A549 treated with RU486 at 1 μM for 4 hours (cell line): ENCODE measurements around the gene GOLPH3L. TPM values are rescaled to one million over a fixed set of nuclear protein-coding genes. Genes with fewer than 3 reads are reported as not detected.

Experiments used
- total RNA-seq: library from RNA; stranded (reverse); fragments of 200-300 nt; extraction: Qiagen RNA extraction; gene quantifications from 5 replicates; pipeline ENCODE4 v1.2.3, GENCODE V29; 2022; ENCODE audit warnings: low read depth

Gene GOLPH3L
- total RNA-seq, result 10.5 to 15.9 TPM (median 15.4 TPM) in 5 replicates

GRCh38 chr1:150696995-150697927 lies at the start of gene GOLPH3L:
Gene GOLPH3L (minus strand): TSS chr1:150697154. CDS start chr1:150694838, 2,316 bp downstream.

GRCh38 chr1:150720703-150721102 lies 23.7 kb upstream of the GOLPH3L start, which contains the start of gene HORMAD1:
Gene HORMAD1 (minus strand): TSS chr1:150720895. CDS start chr1:150719505, 1,390 bp downstream.

GRCh38 chr1:150629115-150629928 lies 67.6 kb downstream of the GOLPH3L start, which contains the start of gene ENSA:
Gene ENSA (minus strand): TSS chr1:150629612. CDS start chr1:150629470, 142 bp downstream.

Other genes starting within 250 kb of the GOLPH3L start
- gene TARS2, start 209.7 kb downstream of the GOLPH3L start, total RNA-seq, result 19.8 to 22.5 TPM (median 20.6 TPM) in 5 replicates
- gene ECM1, start 189.0 kb downstream of the GOLPH3L start, total RNA-seq, result 1.5 to 2.4 TPM (median 1.8 TPM) in 5 replicates
- gene FALEC, start 181.4 kb downstream of the GOLPH3L start, total RNA-seq, result 0.29 to 0.46 TPM in 2 of 5 replicates, not detected in the others
- 2.4 to 4.3 TPM (median 2.8 TPM) in 5 replicates for gene ADAMTSL4, start 147.7 kb downstream of the GOLPH3L start, total RNA-seq
- gene MCL1, start 117.5 kb downstream of the GOLPH3L start, total RNA-seq, result 122 to 171 TPM (median 160 TPM) in 5 replicates
- 128 to 152 TPM (median 133 TPM) in 5 replicates for gene ENSA, start 67.5 kb downstream of the GOLPH3L start, total RNA-seq
- 3.0 to 8.1 TPM (median 7.7 TPM) in 5 replicates for gene HORMAD1, start 23.7 kb upstream of the GOLPH3L start, total RNA-seq
- 13.6 to 20.4 TPM (median 19.9 TPM) in 5 replicates for gene CTSS, start 68.6 kb upstream of the GOLPH3L start, total RNA-seq
- 1.3 to 2.3 TPM (median 1.5 TPM) in 5 replicates for gene CTSK, start 111.1 kb upstream of the GOLPH3L start, total RNA-seq
- 10.7 to 12.2 TPM (median 12.0 TPM) in 5 replicates for gene ARNT, start 179.4 kb upstream of the GOLPH3L start, total RNA-seq
- gene CTXND2, start 190.0 kb upstream of the GOLPH3L start, total RNA-seq, result not detected in 5 replicates
- 22.7 to 28.1 TPM (median 23.0 TPM) in 5 replicates for gene SETDB1, start 229.2 kb upstream of the GOLPH3L start, total RNA-seq